HG02763 (cell line): ENCODE results near the gene EVI2A.
A peak's percentile ranks its signal among the peaks of the same experiment; 100 is the strongest.
"Not testable (repeated sequence)": the region's sequence is repeated elsewhere in the genome, so short reads cannot be mapped to it uniquely, and the experiment has no call there.

ENCODE experiments used
- ATAC-seq: cut with Tn5 transposase; IDR thresholded peaks from one replicate; pipeline ENCODE4 v1.9.1; 2021; ENCODE audit warnings: mild to moderate bottlenecking, moderate library complexity; ENCODE audit not compliant: unreplicated experiment

Gene EVI2A

DNA sequence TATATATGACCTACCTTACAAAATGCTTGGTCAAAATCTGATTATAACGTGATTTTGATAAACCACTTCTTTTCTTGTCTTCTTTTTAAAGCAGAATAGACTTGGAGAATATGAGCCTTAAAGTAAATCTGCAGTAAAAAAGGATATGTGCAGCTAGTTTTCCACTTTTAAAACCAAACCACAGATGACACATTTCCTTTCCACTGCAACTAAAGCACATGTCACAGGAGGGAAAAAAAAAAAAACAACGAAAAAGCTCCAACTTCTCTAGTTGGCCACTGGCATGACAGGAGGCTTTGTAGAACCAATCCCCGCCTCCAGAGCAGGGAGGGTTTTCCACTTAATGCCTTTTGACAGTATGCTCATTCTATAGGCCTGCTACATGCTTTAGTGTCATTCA lies at the start of gene EVI2A:
Gene EVI2A, minus strand, starts transcription at position 142 of the 400 bp plus-strand sequence. CDS start 2,609 bp downstream, outside the sequence.
- ATAC-seq: no peak

- ATAC-seq: no peak
Observed at GRCh38 chr17:31369266-31369665, 47.8 kb upstream of the EVI2A start.

DNA sequence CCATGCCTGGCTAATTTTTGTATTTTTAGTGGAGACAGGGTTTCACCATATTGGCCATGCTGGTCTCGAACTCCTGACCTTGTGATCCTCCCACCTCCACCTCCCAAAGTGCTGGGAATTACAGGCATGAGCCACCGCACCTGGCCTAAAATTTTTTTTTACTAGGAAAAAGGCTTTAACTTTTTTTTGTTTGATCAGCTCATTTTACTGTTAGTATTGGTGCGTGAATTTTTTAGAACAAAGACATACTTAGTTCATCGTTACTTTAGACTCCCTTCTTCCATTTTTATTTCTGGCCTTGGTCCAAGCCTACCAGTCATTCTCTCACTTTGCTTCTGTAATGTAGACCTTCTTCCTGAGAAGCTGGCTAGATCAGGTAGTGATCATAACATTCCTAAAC lies 44.7 kb upstream of the EVI2A start:
- no peak for ATAC-seq

GRCh38 chr17:31364012-31364411 lies 42.6 kb upstream of the EVI2A start:
- ATAC-seq: no peak

GRCh38 chr17:31357839-31358394 lies 36.5 kb upstream of the EVI2A start:
- no peak for ATAC-seq

DNA sequence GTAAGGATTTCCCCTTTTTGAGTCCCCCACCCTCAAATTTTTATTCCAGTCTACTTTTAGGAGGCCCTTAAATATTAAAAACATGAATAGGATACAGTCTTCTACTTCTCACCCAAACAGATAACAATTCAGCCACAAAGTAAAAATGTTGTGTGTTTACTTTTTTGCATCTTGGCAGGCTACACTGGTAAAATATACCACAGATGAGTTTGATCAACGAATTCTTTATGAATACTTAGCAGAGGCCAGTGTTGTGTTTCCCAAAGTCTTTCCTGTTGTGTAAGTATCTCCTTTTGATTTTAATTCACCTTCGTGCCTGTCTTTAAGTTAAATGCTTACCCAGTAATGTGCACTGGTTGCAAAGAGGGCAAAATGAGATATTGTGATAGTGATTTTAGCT lies 35.7 kb upstream of the EVI2A start:
- no peak for ATAC-seq

GRCh38 chr17:31355935-31356334 lies 34.5 kb upstream of the EVI2A start:
- no peak for ATAC-seq

GRCh38 chr17:31349454-31349853 lies 28.0 kb upstream of the EVI2A start:
- ATAC-seq: no peak

- not testable (repeated sequence) for ATAC-seq
Observed at GRCh38 chr17:31345191-31345747, 23.8 kb upstream of the EVI2A start.

- ATAC-seq: no peak
Observed at GRCh38 chr17:31339906-31340661, 18.7 kb upstream of the EVI2A start.

DNA sequence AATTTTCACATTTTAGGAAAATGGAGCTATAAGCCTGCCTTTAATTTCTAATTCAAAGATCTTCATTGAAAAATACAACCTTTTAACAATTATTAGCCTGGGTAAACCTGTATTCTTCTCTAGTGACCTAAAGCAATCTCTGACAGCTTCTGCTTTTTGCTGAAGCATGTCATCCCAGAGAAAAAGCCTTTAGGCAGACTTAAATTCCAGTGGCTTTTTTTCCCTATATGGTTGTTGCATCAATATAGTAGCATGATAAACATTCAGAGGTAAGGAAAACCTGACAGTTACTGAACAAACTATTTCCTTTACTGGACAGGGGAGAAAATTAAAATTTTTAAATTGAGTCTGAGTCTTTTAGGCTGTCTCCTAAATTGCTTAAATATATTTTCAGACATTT lies 7.8 kb upstream of the EVI2A start:
- ATAC-seq: no peak

GRCh38 chr17:31328160-31328535 lies 6.7 kb upstream of the EVI2A start:
- no peak for ATAC-seq

GRCh38 chr17:31327534-31328159 lies 6.2 kb upstream of the EVI2A start:
- ATAC-seq: no peak

- ATAC-seq: no peak
Observed at GRCh38 chr17:31323551-31323950, 2.1 kb upstream of the EVI2A start.

- ATAC-seq: no peak
Observed at GRCh38 chr17:31321966-31322365, 544 bp upstream of the EVI2A start.

- ATAC-seq: no peak
Observed at GRCh38 chr17:31320791-31321190, 631 bp downstream of the EVI2A start.

DNA sequence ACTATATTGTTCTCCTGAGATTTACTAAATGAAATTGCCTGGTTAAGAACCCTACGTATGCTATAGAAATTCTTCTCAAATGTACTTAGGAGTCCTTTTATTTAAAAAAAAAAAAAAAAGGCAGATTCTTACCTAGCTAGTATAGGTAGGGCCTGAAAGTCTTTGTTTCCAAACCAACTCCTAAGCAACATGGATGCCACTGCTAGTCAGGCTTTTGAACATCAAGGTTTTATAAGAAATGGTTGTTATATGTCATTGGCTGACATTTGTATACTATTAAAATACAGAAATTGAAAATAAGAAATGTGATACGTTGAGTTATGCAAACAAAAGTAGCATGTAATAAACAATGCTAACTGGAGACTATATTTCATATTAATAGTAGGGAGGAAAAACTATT lies 1.2 kb downstream of the EVI2A start:
- ATAC-seq: no peak

DNA sequence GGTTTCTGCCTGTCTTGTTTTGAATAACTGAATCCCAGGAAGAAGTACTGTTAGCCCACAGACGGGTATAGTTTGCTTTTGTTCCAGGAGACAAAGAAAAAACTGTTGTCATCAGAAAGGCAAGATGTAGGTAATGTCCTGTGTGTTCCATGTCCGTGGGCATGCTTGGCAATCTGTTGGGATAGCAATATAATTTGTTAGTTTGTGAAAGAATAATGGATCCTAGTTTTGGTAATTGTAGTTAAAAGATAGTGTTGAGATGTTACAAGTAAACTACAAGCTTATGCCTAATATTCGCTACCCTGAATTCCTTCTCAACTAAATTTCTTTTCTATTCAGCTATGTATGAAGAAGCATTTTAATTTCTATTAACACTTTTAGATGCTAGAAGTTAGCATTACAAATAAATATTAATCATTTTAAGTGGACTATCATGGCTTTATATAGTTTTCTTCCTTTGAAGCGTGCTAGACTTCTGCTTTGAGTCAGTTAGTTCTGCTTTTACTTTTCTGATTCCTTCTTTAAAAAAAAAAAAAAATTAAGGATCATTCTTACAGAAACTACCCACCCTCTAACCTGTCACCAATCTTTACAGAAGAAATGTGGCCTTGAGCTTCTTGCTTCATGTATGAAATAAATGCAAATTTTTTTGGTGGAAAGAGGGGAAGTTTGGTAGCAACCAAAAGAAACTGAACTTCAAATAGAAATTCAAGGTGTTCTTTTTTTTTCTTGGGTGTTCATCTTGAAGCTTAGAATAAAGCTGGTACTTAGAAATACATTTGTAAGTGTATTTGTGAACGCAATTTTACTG lies 2.4 kb downstream of the EVI2A start:
- ATAC-seq: no peak

DNA sequence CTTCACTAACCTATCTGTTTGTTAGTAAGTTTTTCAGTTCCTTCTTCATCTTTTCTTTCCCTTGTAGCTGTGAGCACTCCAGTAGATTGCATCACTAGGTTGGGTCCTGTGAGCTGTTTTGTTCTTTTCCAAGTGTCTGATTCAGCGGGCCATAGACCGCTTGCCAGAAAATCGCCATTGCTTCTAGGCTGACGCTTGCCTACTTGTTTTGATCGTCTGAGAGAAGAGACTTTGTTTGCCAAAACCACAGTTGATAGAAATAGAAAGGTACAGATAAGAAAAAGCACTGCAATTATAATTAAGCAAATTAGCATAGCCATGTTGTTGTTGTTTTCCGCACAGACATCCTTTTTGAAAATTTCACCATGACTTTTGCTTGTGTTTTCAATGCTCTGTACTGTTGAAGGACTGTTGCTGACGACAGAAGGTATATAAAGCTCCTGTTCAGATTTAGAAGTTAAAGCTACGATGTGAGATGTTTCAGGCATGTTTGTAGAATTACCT lies 3.1 kb downstream of the EVI2A start:
- ATAC-seq: peak; percentile 41

DNA sequence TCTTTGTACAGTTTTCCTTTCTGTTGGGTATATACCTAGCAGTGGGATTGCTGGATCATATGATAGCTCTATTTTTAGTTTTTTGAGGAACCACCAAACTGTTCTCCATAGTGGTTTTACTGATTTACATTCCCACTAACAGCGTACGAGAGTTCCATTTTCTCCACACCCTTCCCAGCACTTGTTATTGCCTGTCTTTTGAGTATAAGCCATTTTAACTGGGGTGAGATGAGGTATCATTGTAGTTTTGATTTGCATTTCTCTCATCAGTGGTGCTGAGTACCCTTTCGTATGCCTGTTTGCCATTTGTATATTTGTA lies 6.7 kb downstream of the EVI2A start:
- ATAC-seq: no peak
